A549 (cell line): Measurements from ENCODE around the gene RYR1. TPM values are rescaled to one million over a fixed set of nuclear protein-coding genes. Genes with fewer than 3 reads are reported as not detected.
"Not testable (repeated sequence)": the region's sequence is repeated elsewhere in the genome, so short reads cannot be mapped to it uniquely, and the experiment has no call there.

Experiments
- ATAC-seq, 2 experiments: fragments of 200-7000 bp in 1 of 2; fragments of >200 bp in 1 of 2; cut with Nextera tagmentation in 1 of 2; cut with Tn5 transposase in 1 of 2; 3 replicates each; pipeline versions ENCODE4 v1.8.0 to v1.9.1; 2018 to 2020; ENCODE audit warnings: mild to moderate bottlenecking in 1 of 2, moderate library complexity in 1 of 2
- CTCF ChIA-PET: fragments of 300-600 bp; sonication (Branson Sonifier 250); formaldehyde crosslinking; extraction: SDS; loops from one replicate; lab custom pipeline; 2021; ENCODE audit warnings: antibody characterized with exemption, inconsistent platforms; lab: Yijun Ruan, JAX
- POLR2A ChIA-PET: fragments of 350-600 bp; formaldehyde crosslinking; extraction: SDS; loops from one replicate; lab custom pipeline; 2021; ENCODE audit warnings: antibody characterized with exemption, inconsistent platforms; lab: Yijun Ruan, JAX
- DNase-seq, 2 experiments: peaks; one replicate each; pipeline versions ENCODE4 v3.0.0 to v3.0.0-alpha.2; 2011 to 2016; ENCODE audit warnings: low read depth in 1 of 2, low spot score in 1 of 2
- FAIRE-seq: peaks from 2 replicates; lab custom pipeline; 2011; peaks lifted over from hg19 to GRCh38; lab: Jason Lieb, UNC
- H3K27ac ChIP-seq, 2 experiments: fragments of >200 bp; sonication (Bioruptor Twin); formaldehyde crosslinking; 3 replicates each; pipeline ENCODE4 v1.5.1; 2016 to 2017
- H3K4me1 ChIP-seq: fragments of >200 bp; sonication (Bioruptor Twin); formaldehyde crosslinking; 3 replicates; pipeline ENCODE4 v1.6.1; 2016
- H3K4me2 ChIP-seq: fragments of >200 bp; sonication (Bioruptor Twin); formaldehyde crosslinking; 3 replicates; pipeline ENCODE4 v1.6.1; 2016
- H3K4me3 ChIP-seq: fragments of >200 bp; sonication (Bioruptor Twin); formaldehyde crosslinking; 3 replicates; pipeline ENCODE4 v1.5.1; 2016
- H3K9me3 ChIP-seq: fragments of >200 bp; sonication (Bioruptor Twin); formaldehyde crosslinking; 3 replicates; pipeline ENCODE4 v1.6.1; 2016
- CBX2 ChIP-seq: fragments of 200-600 bp; sonication (generic); IDR thresholded peaks from 2 replicates; pipeline ENCODE4 v1.6.1; 2016; ENCODE audit warnings: low read depth, mild to moderate bottlenecking, borderline replicate concordance
- CEBPB ChIP-seq, 2 experiments: fragments of >200 bp in 1 of 2; sonication (Bioruptor Twin) in 1 of 2; formaldehyde crosslinking in 1 of 2; IDR thresholded peaks; 2 replicates each; pipeline ENCODE4 v1.6.1; 2012 to 2016
- ELK1 ChIP-seq: fragments of 150-350 bp; IDR thresholded peaks from 2 replicates; pipeline ENCODE4 v1.6.1; 2014; ENCODE audit warnings: low read depth, mild to moderate bottlenecking, low read length
- EP300 ChIP-seq, 2 experiments: fragments of >200 bp; sonication (Bioruptor Twin); formaldehyde crosslinking; IDR thresholded peaks; 2 replicates in 1 of 2; 3 replicates in 1 of 2; pipeline ENCODE4 v1.6.1; 2016 to 2017
- ESRRA ChIP-seq: fragments of 150-350 bp; IDR thresholded peaks from 2 replicates; pipeline ENCODE4 v1.6.1; 2014; ENCODE audit warnings: mild to moderate bottlenecking, low read length, borderline replicate concordance
- FOSL2 ChIP-seq, 2 experiments: fragments of 450-650 bp in 1 of 2; fragments of >200 bp in 1 of 2; sonication (Bioruptor Twin) in 1 of 2; formaldehyde crosslinking; IDR thresholded peaks; 2 replicates each; pipeline versions ENCODE4 v1.5.0 to v1.6.1; 2016 to 2020; ENCODE audit warnings: mild to moderate bottlenecking in 1 of 2, moderate library complexity in 1 of 2
- HDAC2 ChIP-seq: fragments of 200-600 bp; sonication (generic); IDR thresholded peaks from 2 replicates; pipeline ENCODE4 v1.6.1; 2016
- HEYL ChIP-seq: fragments of 250-450 bp; sonication (Bioruptor Pico); IDR thresholded peaks from 2 replicates; pipeline ENCODE4 v1.8.0; 2021; ENCODE audit warnings: mild to moderate bottlenecking, moderate library complexity
- HOXB13 ChIP-seq: fragments of 250-450 bp; sonication (Bioruptor Pico); IDR thresholded peaks from 2 replicates; pipeline ENCODE4 v1.5.0; 2020; ENCODE audit warnings: low read depth, mild to moderate bottlenecking, moderate library complexity
- JUNB ChIP-seq: fragments of >200 bp; sonication (Bioruptor Twin); formaldehyde crosslinking; IDR thresholded peaks from 2 replicates; pipeline ENCODE4 v1.6.1; 2016
- MAFK ChIP-seq: fragments of 450-650 bp; IDR thresholded peaks from 2 replicates; pipeline ENCODE4 v1.6.1; 2014; ENCODE audit not compliant: partially characterized antibody
- NPAS2 ChIP-seq: fragments of 250-450 bp; sonication (Bioruptor Pico); IDR thresholded peaks from 2 replicates; pipeline ENCODE4 v1.8.0; 2022; ENCODE audit warnings: mild to moderate bottlenecking, moderate library complexity, borderline replicate concordance
- PHF8 ChIP-seq: fragments of 200-600 bp; sonication (generic); IDR thresholded peaks from 2 replicates; pipeline ENCODE4 v1.6.1; 2016; ENCODE audit warnings: low read depth, mild to moderate bottlenecking, antibody characterized with exemption, moderate library complexity, borderline replicate concordance
- RAD21 ChIP-seq, 2 experiments: fragments of >200 bp in 1 of 2; sonication (Bioruptor Twin) in 1 of 2; formaldehyde crosslinking in 1 of 2; IDR thresholded peaks in 1 of 2; conservative IDR thresholded peaks in 1 of 2; 2 replicates in 1 of 2; 3 replicates in 1 of 2; pipeline ENCODE4 v1.6.1; 2012 to 2018; ENCODE audit warnings: inconsistent platforms in 1 of 2
- RARB ChIP-seq: fragments of 250-450 bp; sonication (Bioruptor Pico); IDR thresholded peaks from 2 replicates; pipeline ENCODE4 v1.8.0; 2021; ENCODE audit warnings: mild to moderate bottlenecking, moderate library complexity
- RFX5 ChIP-seq: fragments of 450-650 bp; IDR thresholded peaks from 2 replicates; pipeline ENCODE4 v1.7.1; 2014; ENCODE audit warnings: antibody characterized with exemption, mild to moderate bottlenecking, moderate library complexity
- RNF2 ChIP-seq: fragments of 200-600 bp; sonication (generic); IDR thresholded peaks from 2 replicates; pipeline ENCODE4 v1.6.1; 2016; ENCODE audit warnings: low read depth, mild to moderate bottlenecking, antibody characterized with exemption, moderate library complexity, borderline replicate concordance
- SMC3 ChIP-seq: fragments of >200 bp; sonication (Bioruptor Twin); formaldehyde crosslinking; IDR thresholded peaks from 3 replicates; pipeline ENCODE4 v1.6.1; 2018; ENCODE audit warnings: inconsistent platforms
- TFCP2L1 ChIP-seq: fragments of 250-450 bp; sonication (Bioruptor Pico); IDR thresholded peaks from 2 replicates; pipeline ENCODE4 v1.5.0; 2021; ENCODE audit warnings: mild to moderate bottlenecking
- ZC3H11A ChIP-seq: fragments of 450-650 bp; IDR thresholded peaks from 2 replicates; pipeline ENCODE4 v1.6.1; 2014; ENCODE audit warnings: antibody characterized with exemption, mild to moderate bottlenecking
- WGBS: methylation state at CpG from one replicate; pipeline ENCODE4 v1.1.6; 2017; ENCODE audit errors: missing lambda C conversion rate; 5-methylcytosine and 5-hydroxymethylcytosine counted together
- polyA plus RNA-seq, 4 experiments: library from polyadenylated mRNA; depleted of rRNA in 3 of 4; stranded (reverse); fragments of >200 nt; fragmentation: RNase III in 1 of 4; extraction: RNeasy Plus Mini Kit Qiagen cat#74134 plus additional on column Dnase treatment in 1 of 4; gene quantifications; 2 replicates in 3 of 4; 3 replicates in 1 of 4; pipeline ENCODE4 v1.2.3, GENCODE V29; 2011 to 2017
- TF ChIP-seq, protein P1 (sequence below): fragments of >200 bp; sonication (Bioruptor Twin); formaldehyde crosslinking; IDR thresholded peaks from 3 replicates; pipeline ENCODE4 v1.6.1; 2016
- TF ChIP-seq, protein P2 (sequence below): fragments of >200 bp; sonication (Bioruptor Twin); formaldehyde crosslinking; IDR thresholded peaks from 3 replicates; pipeline ENCODE4 v1.5.1; 2016

RYR1 gene
- polyA plus RNA-seq, 2 of the 4 experiments (the other 2 are of a cell fraction): 1.4 to 3.1 TPM

GRCh38 chr19:38405276-38405675 lies 28.2 kb upstream of the RYR1 start:
- no peak overlapping the region for H3K4me3 ChIP-seq
- no peak overlapping the region for H3K27ac ChIP-seq
- ChIA-PET POLR2A (interaction anchor here (1.0 kb wide), 1 partner anchor 227 kb away, joined by 3 read pairs; no protein-coding TSS in a partner anchor), CTCF (interaction anchor here (0.8 to 14.1 kb wide), 16 partner anchors 9 to 526 kb away, joined by 3 to 254 read pairs (median 30); partner anchors contain the start of genes GGN, MRPS12, NFKBIB and RASGRP4)
- FAIRE-seq (no peak), DNase-seq (no peak), ATAC-seq (no peak)
- WGBS: 91% methylated on average over 8 of the region's 8 CpGs
- peaks cover 10% of the 10 kb centered on the region for H3K4me1 ChIP-seq
- H3K9me3 ChIP-seq: no peaks in the 10 kb centered on the region
- H3K4me2 ChIP-seq: no peak overlapping the region
- TF ChIP-seq ZC3H11A: no peak
- TF ChIP-seq HEYL (CRISPR knock-in tag): no peak
- no peak for TF ChIP-seq JUNB
- TF ChIP-seq PHF8: no peak
- no peak for TF ChIP-seq EP300 (IDR thresholded peaks at IDR 0.05)
- TF ChIP-seq SMC3: no peak
- no peak for TF ChIP-seq CBX2
- TF ChIP-seq NPAS2: no peak
- no peak for TF ChIP-seq ESRRA
- no peak for TF ChIP-seq RARB (CRISPR knock-in tag)
- no peak for TF ChIP-seq MAFK
- no peak for TF ChIP-seq TFCP2L1
- no peak for TF ChIP-seq RAD21 (conservative IDR thresholded peaks at IDR 0.05 in 1 of 2, IDR thresholded peaks at IDR 0.05 in 1 of 2)
- TF ChIP-seq FOSL2 (IDR thresholded peaks at IDR 0.05): no peak
- TF ChIP-seq FOSL2 (CRISPR knock-in tag; IDR thresholded peaks at IDR 0.05): no peak
- TF ChIP-seq, protein P1, sequence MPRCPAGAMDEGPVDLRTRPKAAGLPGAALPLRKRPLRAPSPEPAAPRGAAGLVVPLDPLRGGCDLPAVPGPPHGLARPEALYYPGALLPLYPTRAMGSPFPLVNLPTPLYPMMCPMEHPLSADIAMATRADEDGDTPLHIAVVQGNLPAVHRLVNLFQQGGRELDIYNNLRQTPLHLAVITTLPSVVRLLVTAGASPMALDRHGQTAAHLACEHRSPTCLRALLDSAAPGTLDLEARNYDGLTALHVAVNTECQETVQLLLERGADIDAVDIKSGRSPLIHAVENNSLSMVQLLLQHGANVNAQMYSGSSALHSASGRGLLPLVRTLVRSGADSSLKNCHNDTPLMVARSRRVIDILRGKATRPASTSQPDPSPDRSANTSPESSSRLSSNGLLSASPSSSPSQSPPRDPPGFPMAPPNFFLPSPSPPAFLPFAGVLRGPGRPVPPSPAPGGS: no peak
- no peak for TF ChIP-seq RNF2
- TF ChIP-seq ELK1: no peak
- no peak for TF ChIP-seq HDAC2
- TF ChIP-seq HOXB13 (CRISPR knock-in tag): no peak
- TF ChIP-seq, protein P2, sequence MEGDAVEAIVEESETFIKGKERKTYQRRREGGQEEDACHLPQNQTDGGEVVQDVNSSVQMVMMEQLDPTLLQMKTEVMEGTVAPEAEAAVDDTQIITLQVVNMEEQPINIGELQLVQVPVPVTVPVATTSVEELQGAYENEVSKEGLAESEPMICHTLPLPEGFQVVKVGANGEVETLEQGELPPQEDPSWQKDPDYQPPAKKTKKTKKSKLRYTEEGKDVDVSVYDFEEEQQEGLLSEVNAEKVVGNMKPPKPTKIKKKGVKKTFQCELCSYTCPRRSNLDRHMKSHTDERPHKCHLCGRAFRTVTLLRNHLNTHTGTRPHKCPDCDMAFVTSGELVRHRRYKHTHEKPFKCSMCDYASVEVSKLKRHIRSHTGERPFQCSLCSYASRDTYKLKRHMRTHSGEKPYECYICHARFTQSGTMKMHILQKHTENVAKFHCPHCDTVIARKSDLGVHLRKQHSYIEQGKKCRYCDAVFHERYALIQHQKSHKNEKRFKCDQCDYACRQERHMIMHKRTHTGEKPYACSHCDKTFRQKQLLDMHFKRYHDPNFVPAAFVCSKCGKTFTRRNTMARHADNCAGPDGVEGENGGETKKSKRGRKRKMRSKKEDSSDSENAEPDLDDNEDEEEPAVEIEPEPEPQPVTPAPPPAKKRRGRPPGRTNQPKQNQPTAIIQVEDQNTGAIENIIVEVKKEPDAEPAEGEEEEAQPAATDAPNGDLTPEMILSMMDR: no peak

DNA sequence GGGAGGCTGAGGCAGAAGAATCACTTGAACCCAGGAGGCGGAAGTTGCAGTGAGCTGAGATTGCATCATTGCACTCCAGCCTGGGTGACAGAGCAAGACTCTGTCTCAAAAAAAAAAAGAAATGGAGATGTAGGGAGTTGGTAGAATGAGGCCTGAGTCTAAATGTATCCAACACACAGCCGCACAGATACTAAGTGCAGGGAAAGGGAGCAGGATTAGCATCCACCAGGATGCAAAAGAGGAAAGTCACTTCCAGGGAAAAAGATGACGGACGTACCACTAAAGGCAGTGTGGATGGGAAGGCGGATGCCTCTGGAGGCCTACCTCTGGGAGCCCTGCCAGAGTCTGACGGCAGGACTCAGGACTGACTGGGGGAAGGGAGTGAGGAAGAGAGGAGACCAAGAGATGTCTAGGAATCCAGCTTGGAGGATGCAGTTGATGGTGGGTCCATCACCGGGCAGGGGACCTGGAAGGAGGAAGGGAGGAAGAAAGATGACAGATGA lies 23.8 kb upstream of the RYR1 start:
- FAIRE-seq (peak; percentile 36), ATAC-seq (peak; percentile 7 to 38; a peak in 3 of 6 replicates), DNase-seq (peak in 1 of 2 experiments; percentile 42)
- ChIA-PET CTCF (interaction anchor here (0.9 to 9.9 kb wide), 5 partner anchors 10 to 478 kb away, joined by 3 to 172 read pairs (median 8); no protein-coding TSS in a partner anchor), POLR2A (interaction anchor here (1.2 kb wide), 1 partner anchor 512 kb away, joined by 9 read pairs; no protein-coding TSS in a partner anchor)
- Histone ChIP-seq H3K27ac (no peak overlapping the region), H3K9me3 (no peaks in the 10 kb centered on the region), H3K4me3 (no peak overlapping the region), H3K4me1 (peaks cover 9% of the 10 kb centered on the region), H3K4me2 (no peak overlapping the region)
- WGBS: 76% methylated on average over 7 of the region's 7 CpGs
- TF ChIP-seq CEBPB (IDR thresholded peaks at IDR 0.05) (peak in 1 of 2 experiments; percentile 24; a peak in 1 of 4 replicates), RFX5 (no peak)

DNA sequence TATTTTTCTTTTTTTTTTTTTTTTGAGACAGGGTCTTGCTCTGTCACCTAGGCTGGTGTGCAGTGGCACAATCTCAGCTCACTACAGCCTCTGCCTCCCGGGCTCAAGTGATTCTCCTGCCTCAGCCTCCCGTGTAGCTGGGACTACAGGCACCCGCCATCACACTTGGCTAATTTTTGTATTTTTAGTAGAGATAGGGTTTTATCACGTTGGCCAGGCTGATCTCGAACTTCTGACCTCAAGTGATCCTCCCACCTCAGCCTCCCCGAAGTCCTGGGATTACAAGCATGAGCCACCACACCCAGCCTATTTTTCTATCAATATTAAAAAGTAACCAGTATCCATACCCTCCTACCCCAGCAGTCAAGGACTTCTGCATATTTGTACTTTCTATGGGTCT lies 23.1 kb upstream of the RYR1 start:
- ChIA-PET CTCF (interaction anchor here (0.5 to 9.9 kb wide), 7 partner anchors 7 to 520 kb away, joined by 3 to 172 read pairs (median 4); partner anchors contain the start of genes FAM98C, MRPS12 and SARS2), POLR2A (interaction anchor here (1.2 kb wide), 1 partner anchor 511 kb away, joined by 9 read pairs; no protein-coding TSS in a partner anchor)
- not testable (repeated sequence) for DNase-seq, H3K4me1 ChIP-seq, H3K4me2 ChIP-seq, ATAC-seq, H3K27ac ChIP-seq, H3K9me3 ChIP-seq, H3K4me3 ChIP-seq
- FAIRE-seq: peak; percentile 7
- 71% methylated on average over 6 of the region's 6 CpGs for WGBS
